Measurements from ENCODE around the gene C1QC.

Gene C1QC

GRCh38 chr1:22694172-22694571, 50.7 kb downstream of the C1QC start:
- Histone ChIP-seq H3K4me3 (ENCODE audit: low read length) (no peak overlapping the region), H3K36me3 (ENCODE audit: control insufficient read depth, insufficient read depth, low read length) (no peaks in the 10 kb centered on the region), H3K9ac (ENCODE audit: low read length) (no peak overlapping the region), H3K4me1 (ENCODE audit: control insufficient read depth, insufficient read depth, low read length) (no peaks in the 10 kb centered on the region), H3K9me3 (ENCODE audit: control insufficient read depth, low read length) (no peaks in the 10 kb centered on the region), H3K27me3 (ENCODE audit: control insufficient read depth, insufficient read depth, low read length) (no peaks in the 10 kb centered on the region)

- Histone ChIP-seq H3K9me3 (ENCODE audit: control insufficient read depth, low read length) (no peaks in the 10 kb centered on the region), H3K4me3 (ENCODE audit: low read length) (no peak overlapping the region), H3K27me3 (ENCODE audit: control insufficient read depth, insufficient read depth, low read length) (no peaks in the 10 kb centered on the region), H3K4me1 (ENCODE audit: control insufficient read depth, insufficient read depth, low read length) (peaks cover 6% of the 10 kb centered on the region), H3K36me3 (ENCODE audit: control insufficient read depth, insufficient read depth, low read length) (no peaks in the 10 kb centered on the region), H3K9ac (ENCODE audit: low read length) (no peak overlapping the region)
Observed at GRCh38 chr1:22696610-22697009, 53.2 kb downstream of the C1QC start.

Measured in mucosa of stomach (tissue), 1 donor.